Measurements from ENCODE around the gene LEPR.
A peak's percentile ranks its signal among the peaks of the same experiment; 100 is the strongest.

The LEPR gene

DNA sequence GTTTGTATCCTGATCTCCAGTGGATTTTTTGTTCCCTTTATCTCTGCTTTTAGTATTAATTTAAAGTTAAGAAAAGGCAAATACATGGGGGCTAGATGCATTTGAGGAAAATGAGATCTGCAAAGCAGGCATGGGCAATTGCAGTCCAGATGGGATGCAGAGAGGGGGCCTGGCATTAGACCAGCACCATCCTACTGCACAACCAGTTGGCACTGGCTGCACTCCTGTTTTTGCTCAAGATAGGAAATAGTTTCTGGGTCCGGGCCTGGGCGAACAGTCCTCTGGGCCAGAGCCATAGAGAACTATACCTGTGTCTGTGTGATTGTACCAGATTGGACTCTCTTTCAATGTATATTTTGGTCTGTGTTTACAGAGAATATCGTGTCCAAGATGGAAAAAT is 34.0 kb upstream of the LEPR start:
- DNase-seq (ENCODE audit: low read depth), result no peak
- H3K4me3 ChIP-seq (ENCODE audit: control insufficient read depth, low read depth, low read length), result no peak overlapping the region
- TF ChIP-seq, protein P1, sequence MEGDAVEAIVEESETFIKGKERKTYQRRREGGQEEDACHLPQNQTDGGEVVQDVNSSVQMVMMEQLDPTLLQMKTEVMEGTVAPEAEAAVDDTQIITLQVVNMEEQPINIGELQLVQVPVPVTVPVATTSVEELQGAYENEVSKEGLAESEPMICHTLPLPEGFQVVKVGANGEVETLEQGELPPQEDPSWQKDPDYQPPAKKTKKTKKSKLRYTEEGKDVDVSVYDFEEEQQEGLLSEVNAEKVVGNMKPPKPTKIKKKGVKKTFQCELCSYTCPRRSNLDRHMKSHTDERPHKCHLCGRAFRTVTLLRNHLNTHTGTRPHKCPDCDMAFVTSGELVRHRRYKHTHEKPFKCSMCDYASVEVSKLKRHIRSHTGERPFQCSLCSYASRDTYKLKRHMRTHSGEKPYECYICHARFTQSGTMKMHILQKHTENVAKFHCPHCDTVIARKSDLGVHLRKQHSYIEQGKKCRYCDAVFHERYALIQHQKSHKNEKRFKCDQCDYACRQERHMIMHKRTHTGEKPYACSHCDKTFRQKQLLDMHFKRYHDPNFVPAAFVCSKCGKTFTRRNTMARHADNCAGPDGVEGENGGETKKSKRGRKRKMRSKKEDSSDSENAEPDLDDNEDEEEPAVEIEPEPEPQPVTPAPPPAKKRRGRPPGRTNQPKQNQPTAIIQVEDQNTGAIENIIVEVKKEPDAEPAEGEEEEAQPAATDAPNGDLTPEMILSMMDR (IDR thresholded peaks at IDR 0.05; ENCODE audit: control insufficient read depth, insufficient read depth, low read depth, low read length, missing control alignments), result no peak

GRCh38 chr1:65387821-65388220 is 32.6 kb upstream of the LEPR start:
- TF ChIP-seq, protein P1 (IDR thresholded peaks at IDR 0.05; ENCODE audit: control insufficient read depth, insufficient read depth, low read depth, low read length, missing control alignments), result no peak
- no peak for DNase-seq (ENCODE audit: low read depth)
- no peak overlapping the region for H3K4me3 ChIP-seq (ENCODE audit: control insufficient read depth, low read depth, low read length)

- TF ChIP-seq, protein P1 (IDR thresholded peaks at IDR 0.05; ENCODE audit: control insufficient read depth, insufficient read depth, low read depth, low read length, missing control alignments), result no peak
- no peak overlapping the region for H3K4me3 ChIP-seq (ENCODE audit: control insufficient read depth, low read depth, low read length)
- no peak for DNase-seq (ENCODE audit: low read depth)
These were observed 31.4 kb upstream of the LEPR start for GRCh38 chr1:65388908-65389695.

- no peak overlapping the region for H3K4me3 ChIP-seq (ENCODE audit: control insufficient read depth, low read depth, low read length)
- TF ChIP-seq, protein P1 (IDR thresholded peaks at IDR 0.05; ENCODE audit: control insufficient read depth, insufficient read depth, low read depth, low read length, missing control alignments), result no peak
- DNase-seq (ENCODE audit: low read depth), result no peak
These were observed 28.0 kb upstream of the LEPR start for GRCh38 chr1:65392497-65392896.

- peak; percentile 10 for DNase-seq (ENCODE audit: low read depth)
- TF ChIP-seq, protein P1 (IDR thresholded peaks at IDR 0.05; ENCODE audit: control insufficient read depth, insufficient read depth, low read depth, low read length, missing control alignments), result no peak
- H3K4me3 ChIP-seq (ENCODE audit: control insufficient read depth, low read depth, low read length), result no peak overlapping the region
These were observed 27.1 kb upstream of the LEPR start for GRCh38 chr1:65393347-65393746.

GRCh38 chr1:65393928-65394327 is 26.5 kb upstream of the LEPR start:
- no peak overlapping the region for H3K4me3 ChIP-seq (ENCODE audit: control insufficient read depth, low read depth, low read length)
- TF ChIP-seq, protein P1 (IDR thresholded peaks at IDR 0.05; ENCODE audit: control insufficient read depth, insufficient read depth, low read depth, low read length, missing control alignments), result no peak
- no peak for DNase-seq (ENCODE audit: low read depth)
